Stimulated activated memory B cell treated with anti-CD40 and anti-IgM and Interleukin-4, amounts not matched to agents 10 μg/mL and 1 μg/mL and 100 μg/mL, for 72 hours (primary cell): ENCODE data around the gene SORCS3.

ENCODE experiments used
- ATAC-seq: fragments of 150-1000 bp; cut with Tn5 transposase; 2 replicates; pipeline ENCODE4 v1.10.0; 2021
- H3K27ac Mint-ChIP-seq: one replicate; pipeline ENCODE4 v1.8.0; 2022; ENCODE audit warnings: mild to moderate bottlenecking, mixed read lengths
- H3K27me3 Mint-ChIP-seq: one replicate; pipeline ENCODE4 v1.8.0; 2022; ENCODE audit warnings: mixed read lengths
- H3K36me3 Mint-ChIP-seq: one replicate; pipeline ENCODE4 v1.8.0; 2022; ENCODE audit warnings: mixed read lengths
- H3K4me1 Mint-ChIP-seq: one replicate; pipeline ENCODE4 v1.8.0; 2022; ENCODE audit warnings: mixed read lengths
- H3K4me3 Mint-ChIP-seq: one replicate; pipeline ENCODE4 v1.8.0; 2022; ENCODE audit warnings: mild to moderate bottlenecking, moderate library complexity, mixed read lengths
- H3K9me3 Mint-ChIP-seq: one replicate; pipeline ENCODE4 v1.8.0; 2022; ENCODE audit warnings: mixed read lengths

SORCS3 gene

DNA sequence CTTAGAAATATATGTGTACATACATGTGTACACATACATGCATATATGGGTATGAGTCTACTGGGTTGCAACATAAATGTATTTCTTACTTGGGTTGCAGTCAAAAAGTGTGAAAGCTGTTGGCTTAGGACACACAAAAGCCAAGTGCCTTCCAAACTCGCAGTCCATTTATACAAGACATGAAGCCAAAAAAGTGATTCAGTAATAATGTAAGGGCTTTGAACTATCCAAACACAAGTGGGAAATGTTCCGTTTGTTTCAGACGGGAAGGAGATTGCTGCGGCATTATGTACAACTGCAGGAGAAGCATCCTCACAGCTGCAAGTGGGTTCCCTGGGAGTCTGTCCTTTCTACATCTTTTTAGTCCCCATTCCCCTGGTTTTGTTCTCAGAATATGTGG is 513.6 kb downstream of the SORCS3 start:
- Mint-ChIP-seq H3K27ac (no peak overlapping the region), H3K36me3 (no peaks in the 10 kb centered on the region), H3K9me3 (no peaks in the 10 kb centered on the region), H3K27me3 (no peaks in the 10 kb centered on the region), H3K4me3 (no peak overlapping the region), H3K4me1 (no peaks in the 10 kb centered on the region)
- no peak for ATAC-seq

DNA sequence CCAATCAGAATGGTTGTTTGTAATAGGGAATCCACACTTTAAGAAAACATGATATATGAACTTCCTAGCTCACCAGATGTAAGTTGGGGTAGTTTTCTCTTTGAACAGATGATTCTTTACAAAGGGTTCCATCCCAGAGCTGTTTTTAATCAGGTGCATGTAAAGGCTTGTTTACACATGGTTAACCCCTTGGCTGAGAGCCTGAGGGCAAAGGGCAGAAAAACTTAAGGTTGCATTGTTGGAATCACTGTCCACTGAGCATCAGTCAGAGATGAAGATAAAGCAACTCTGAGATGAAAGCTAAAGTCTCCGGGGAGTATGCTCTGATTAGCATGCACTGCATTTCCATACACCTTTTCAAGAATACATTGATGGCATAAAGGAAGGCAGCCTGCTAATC is 518.2 kb downstream of the SORCS3 start:
- no peak overlapping the region for H3K4me3 Mint-ChIP-seq
- H3K27me3 Mint-ChIP-seq = no peaks in the 10 kb centered on the region
- H3K36me3 Mint-ChIP-seq = no peaks in the 10 kb centered on the region
- ATAC-seq = no peak
- H3K27ac Mint-ChIP-seq = no peak overlapping the region
- peaks cover 4% of the 10 kb centered on the region for H3K9me3 Mint-ChIP-seq
- H3K4me1 Mint-ChIP-seq = no peaks in the 10 kb centered on the region

GRCh38 chr10:105161149-105161548 is 520.1 kb downstream of the SORCS3 start:
- Mint-ChIP-seq H3K4me3 (no peak overlapping the region), H3K9me3 (peaks cover 4% of the 10 kb centered on the region), H3K4me1 (no peaks in the 10 kb centered on the region), H3K36me3 (no peaks in the 10 kb centered on the region), H3K27me3 (no peaks in the 10 kb centered on the region), H3K27ac (no peak overlapping the region)
- no peak for ATAC-seq

DNA sequence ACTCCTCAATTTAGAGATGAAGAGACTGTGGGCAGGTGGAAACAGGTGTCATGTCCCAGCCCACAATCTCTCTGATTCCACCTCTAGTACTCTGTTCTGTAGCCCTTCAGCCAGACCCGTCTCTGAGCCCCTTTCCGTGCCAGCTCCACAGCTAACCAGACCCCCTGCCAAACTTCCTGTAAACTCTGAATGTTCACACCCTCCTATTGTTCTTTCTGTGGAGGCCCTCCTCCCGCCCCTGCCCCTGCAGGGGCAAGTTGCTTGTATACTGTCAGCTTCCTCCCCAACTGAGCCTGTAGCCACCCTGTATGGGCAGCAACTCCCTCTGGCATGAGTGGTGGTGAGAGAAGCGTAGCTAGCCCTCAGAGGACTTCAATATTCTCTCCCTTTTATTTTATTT is 520.7 kb downstream of the SORCS3 start:
- no peak for ATAC-seq
- no peaks in the 10 kb centered on the region for H3K36me3 Mint-ChIP-seq

GRCh38 chr10:105170521-105170920 is 529.4 kb downstream of the SORCS3 start:
- H3K4me3 Mint-ChIP-seq = no peak overlapping the region
- H3K27ac Mint-ChIP-seq = no peak overlapping the region
- no peak for ATAC-seq
- H3K27me3 Mint-ChIP-seq = no peaks in the 10 kb centered on the region
- H3K9me3 Mint-ChIP-seq = peaks cover 22% of the 10 kb centered on the region
- H3K36me3 Mint-ChIP-seq = no peaks in the 10 kb centered on the region
- H3K4me1 Mint-ChIP-seq = no peaks in the 10 kb centered on the region

More for the DNA sequence above, 520.7 kb downstream of the SORCS3 start:
- Mint-ChIP-seq H3K27me3 (no peaks in the 10 kb centered on the region), H3K27ac (no peak overlapping the region), H3K4me1 (no peaks in the 10 kb centered on the region), H3K9me3 (peaks cover 7% of the 10 kb centered on the region), H3K4me3 (no peak overlapping the region)

GRCh38 chr10:105171945-105172344 is 530.9 kb downstream of the SORCS3 start:
- Mint-ChIP-seq H3K4me1 (no peaks in the 10 kb centered on the region), H3K27ac (no peak overlapping the region), H3K4me3 (no peak overlapping the region), H3K36me3 (no peaks in the 10 kb centered on the region), H3K9me3 (peaks cover 19% of the 10 kb centered on the region), H3K27me3 (no peaks in the 10 kb centered on the region)
- no peak for ATAC-seq

GRCh38 chr10:105181626-105182025 is 540.5 kb downstream of the SORCS3 start:
- Mint-ChIP-seq H3K27ac (no peak overlapping the region), H3K36me3 (no peaks in the 10 kb centered on the region), H3K4me1 (no peaks in the 10 kb centered on the region), H3K4me3 (no peak overlapping the region), H3K27me3 (no peaks in the 10 kb centered on the region), H3K9me3 (no peaks in the 10 kb centered on the region)
- ATAC-seq = no peak

- no peaks in the 10 kb centered on the region for H3K36me3 Mint-ChIP-seq
- ATAC-seq = no peak
- H3K9me3 Mint-ChIP-seq = peaks cover 2% of the 10 kb centered on the region
- no peaks in the 10 kb centered on the region for H3K27me3 Mint-ChIP-seq
- no peak overlapping the region for H3K4me3 Mint-ChIP-seq
- no peak overlapping the region for H3K27ac Mint-ChIP-seq
- H3K4me1 Mint-ChIP-seq = no peaks in the 10 kb centered on the region
These were observed 542.4 kb downstream of the SORCS3 start for GRCh38 chr10:105183536-105183935.

GRCh38 chr10:105185161-105185560 is 544.1 kb downstream of the SORCS3 start:
- Mint-ChIP-seq H3K27me3 (no peaks in the 10 kb centered on the region), H3K9me3 (peaks cover 2% of the 10 kb centered on the region), H3K36me3 (no peaks in the 10 kb centered on the region), H3K27ac (no peak overlapping the region), H3K4me1 (no peaks in the 10 kb centered on the region), H3K4me3 (no peak overlapping the region)
- no peak for ATAC-seq

DNA sequence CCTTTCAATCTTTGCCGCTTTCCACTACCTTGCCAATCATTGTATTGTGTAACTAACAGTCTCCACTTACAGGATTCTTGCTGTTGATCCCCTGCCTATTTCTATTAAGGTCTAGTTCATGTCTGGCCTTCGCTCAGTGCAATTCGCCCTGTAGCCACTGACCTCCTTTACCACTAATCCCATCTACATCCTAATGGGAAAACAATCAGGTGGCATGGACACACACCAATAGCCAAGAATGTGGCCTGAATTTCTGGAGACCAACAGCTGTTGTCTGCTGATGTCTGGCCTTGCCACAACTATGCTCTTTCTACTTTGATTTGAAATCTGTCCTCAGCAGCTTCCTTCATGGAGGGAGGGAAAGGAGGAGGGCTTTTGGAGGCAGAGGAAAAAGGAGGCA is 546.2 kb downstream of the SORCS3 start:
- peaks cover 2% of the 10 kb centered on the region for H3K9me3 Mint-ChIP-seq
- H3K27ac Mint-ChIP-seq = no peak overlapping the region
- ATAC-seq = no peak
- no peaks in the 10 kb centered on the region for H3K27me3 Mint-ChIP-seq
- no peaks in the 10 kb centered on the region for H3K36me3 Mint-ChIP-seq
- no peaks in the 10 kb centered on the region for H3K4me1 Mint-ChIP-seq
- H3K4me3 Mint-ChIP-seq = no peak overlapping the region

DNA sequence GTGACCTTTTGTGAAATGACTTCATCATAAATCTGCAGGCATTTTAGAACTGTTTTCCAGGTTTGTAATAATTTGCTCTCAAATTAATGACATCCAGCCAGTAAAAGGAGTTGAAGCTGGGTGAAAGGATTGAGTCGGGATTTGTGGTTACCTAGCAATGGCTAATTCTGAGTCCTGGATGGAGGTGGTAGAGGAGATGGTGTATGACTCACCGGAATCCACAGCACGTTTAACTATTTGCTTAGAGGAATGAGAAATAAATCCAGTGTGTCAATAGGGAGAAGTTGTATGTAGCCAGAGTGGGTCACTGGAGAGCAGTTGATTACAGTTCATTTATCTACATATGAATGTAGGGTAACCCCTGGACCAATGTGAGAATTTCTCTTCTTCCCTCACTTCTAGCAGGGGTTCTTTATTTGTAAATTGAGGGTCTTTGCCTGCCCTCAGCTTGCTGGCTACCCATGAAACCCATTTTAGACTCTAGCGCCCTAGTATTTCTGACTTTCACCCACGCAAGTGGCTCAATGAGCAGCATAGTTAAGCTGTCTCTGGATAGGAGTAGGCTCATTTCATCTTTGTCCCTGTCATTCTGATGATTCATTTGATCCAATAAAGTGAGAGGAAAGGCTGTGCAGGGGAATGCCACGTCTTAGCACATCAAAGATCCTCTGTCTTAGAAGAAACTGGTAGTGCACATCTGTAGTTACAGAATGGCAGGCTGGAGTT is 547.8 kb downstream of the SORCS3 start:
- H3K4me3 Mint-ChIP-seq = no peak overlapping the region
- no peak for ATAC-seq
- H3K4me1 Mint-ChIP-seq = no peaks in the 10 kb centered on the region
- no peak overlapping the region for H3K27ac Mint-ChIP-seq
- peaks cover 2% of the 10 kb centered on the region for H3K9me3 Mint-ChIP-seq
- no peaks in the 10 kb centered on the region for H3K27me3 Mint-ChIP-seq
- H3K36me3 Mint-ChIP-seq = no peaks in the 10 kb centered on the region

GRCh38 chr10:105189463-105189800 is 548.3 kb downstream of the SORCS3 start:
- H3K36me3 Mint-ChIP-seq = no peaks in the 10 kb centered on the region
- no peak for ATAC-seq
- peaks cover 2% of the 10 kb centered on the region for H3K9me3 Mint-ChIP-seq
- H3K4me1 Mint-ChIP-seq = no peaks in the 10 kb centered on the region
- H3K27me3 Mint-ChIP-seq = no peaks in the 10 kb centered on the region
- H3K27ac Mint-ChIP-seq = no peak overlapping the region
- H3K4me3 Mint-ChIP-seq = no peak overlapping the region

- Mint-ChIP-seq H3K36me3 (no peaks in the 10 kb centered on the region), H3K4me1 (no peaks in the 10 kb centered on the region), H3K9me3 (no peaks in the 10 kb centered on the region), H3K4me3 (no peak overlapping the region), H3K27ac (no peak overlapping the region), H3K27me3 (no peaks in the 10 kb centered on the region)
- ATAC-seq = no peak
These were observed 551.1 kb downstream of the SORCS3 start for GRCh38 chr10:105192146-105192545.

DNA sequence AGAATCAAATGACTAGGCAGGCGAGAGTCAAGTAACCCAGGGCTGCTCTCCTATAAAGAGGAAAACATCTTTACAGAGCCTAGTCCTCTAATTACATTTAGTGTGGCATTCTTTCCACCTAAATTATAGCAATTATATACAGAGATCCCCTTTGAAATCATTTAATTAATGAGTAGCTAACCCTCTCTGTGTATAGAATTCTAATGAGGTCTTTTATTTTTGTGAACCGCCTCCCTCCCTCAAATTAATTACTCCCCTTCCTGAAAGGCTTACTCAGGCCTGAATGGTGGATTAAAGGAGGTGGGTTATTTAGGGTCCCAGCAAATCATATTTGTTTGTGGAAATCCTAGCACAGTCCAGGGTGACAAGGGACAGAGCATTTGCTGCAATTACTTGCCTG is 551.8 kb downstream of the SORCS3 start:
- no peaks in the 10 kb centered on the region for H3K27me3 Mint-ChIP-seq
- H3K36me3 Mint-ChIP-seq = no peaks in the 10 kb centered on the region
- H3K9me3 Mint-ChIP-seq = no peaks in the 10 kb centered on the region
- ATAC-seq = no peak
- no peaks in the 10 kb centered on the region for H3K4me1 Mint-ChIP-seq
- no peak overlapping the region for H3K4me3 Mint-ChIP-seq
- no peak overlapping the region for H3K27ac Mint-ChIP-seq

DNA sequence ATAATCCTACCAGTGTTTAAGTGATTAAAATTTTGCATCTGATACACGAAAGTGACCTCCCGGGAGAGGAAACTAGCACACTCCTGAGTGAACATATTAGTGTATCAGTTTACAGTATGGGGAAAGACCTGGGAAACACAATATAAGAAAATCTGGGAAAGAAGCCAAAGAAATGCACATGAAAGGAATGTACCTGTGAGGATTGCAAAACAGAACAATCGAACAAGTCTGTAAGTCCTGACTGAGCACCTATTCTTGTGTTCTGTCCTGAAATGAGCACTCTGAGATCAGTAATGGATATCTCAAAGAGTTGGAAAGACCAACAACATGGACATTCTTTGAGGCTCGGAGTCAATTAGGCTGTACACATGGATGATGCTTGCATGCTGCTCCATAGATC is 554.7 kb downstream of the SORCS3 start:
- H3K36me3 Mint-ChIP-seq = no peaks in the 10 kb centered on the region
- no peak overlapping the region for H3K27ac Mint-ChIP-seq
- H3K9me3 Mint-ChIP-seq = no peaks in the 10 kb centered on the region
- no peaks in the 10 kb centered on the region for H3K27me3 Mint-ChIP-seq
- H3K4me3 Mint-ChIP-seq = no peak overlapping the region
- ATAC-seq = no peak
- H3K4me1 Mint-ChIP-seq = no peaks in the 10 kb centered on the region

DNA sequence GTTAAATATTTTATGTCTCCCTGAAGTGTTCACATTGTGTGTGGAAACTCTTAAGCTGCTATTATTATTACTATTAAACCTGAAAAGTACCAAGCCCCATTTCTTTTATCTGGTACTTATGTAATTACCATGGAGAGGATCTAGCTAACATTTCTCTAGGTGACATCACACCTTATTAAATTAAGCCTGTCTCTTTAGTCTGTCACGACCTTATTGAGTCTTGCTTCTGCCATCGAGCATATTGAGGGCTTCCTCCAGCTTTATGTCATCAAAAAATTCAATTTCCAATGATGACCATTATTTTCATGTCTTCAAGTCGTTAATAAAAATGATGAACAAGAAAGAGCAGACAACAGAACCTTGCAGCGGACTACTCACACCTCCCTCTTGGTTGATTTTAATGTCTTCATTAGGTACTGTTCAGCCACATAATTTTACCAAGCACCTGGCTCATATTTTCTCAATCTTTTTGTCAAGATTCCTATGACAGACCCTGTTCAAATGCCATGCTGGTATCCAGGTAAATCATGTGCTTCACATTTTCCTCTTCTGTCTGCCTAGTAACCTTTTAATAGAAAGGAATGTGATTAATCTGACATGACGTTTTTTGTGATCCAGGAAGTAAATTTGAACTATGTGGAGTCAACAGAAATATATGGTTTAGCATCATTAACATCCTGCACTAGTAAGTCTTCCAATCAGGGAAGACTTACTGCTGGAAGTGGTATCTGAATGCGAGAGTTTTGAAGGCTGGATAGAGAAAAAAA is 556.7 kb downstream of the SORCS3 start:
- H3K27ac Mint-ChIP-seq = no peak overlapping the region
- H3K27me3 Mint-ChIP-seq = no peaks in the 10 kb centered on the region
- no peak overlapping the region for H3K4me3 Mint-ChIP-seq
- peaks cover 4% of the 10 kb centered on the region for H3K9me3 Mint-ChIP-seq
- H3K36me3 Mint-ChIP-seq = no peaks in the 10 kb centered on the region
- H3K4me1 Mint-ChIP-seq = no peaks in the 10 kb centered on the region
- ATAC-seq = no peak
